WTC11 (cell line): ENCODE data around the gene TSPAN2. TPM values are rescaled to one million over a fixed set of nuclear protein-coding genes. Genes with fewer than 3 reads are reported as not detected.

Source experiments
- ATAC-seq: fragments of 200-7000 bp; cut with Tn5 transposase; 2 replicates; pipeline ENCODE4 v1.10.0; 2021; ENCODE audit warnings: mild to moderate bottlenecking, moderate library complexity
- CTCF ChIA-PET: fragments of 300-600 bp; sonication (Branson Sonifier 250); formaldehyde crosslinking; loops from one replicate; lab custom pipeline; 2021; ENCODE audit warnings: antibody characterized with exemption; lab: Charles Lee
- POLR2A ChIA-PET: fragments of 350-600 bp; sonication (Branson Sonifier 250); formaldehyde crosslinking; loops from one replicate; lab custom pipeline; 2021; ENCODE audit warnings: antibody characterized with exemption; lab: Charles Lee
- DNase-seq: peaks from one replicate; pipeline ENCODE4 v3.0.0; 2021; ENCODE audit warnings: low spot score
- H3K27ac Mint-ChIP-seq: 2 replicates; pipeline ENCODE4 v1.8.0; 2021; ENCODE audit warnings: mixed read lengths
- H3K27me3 Mint-ChIP-seq: 2 replicates; pipeline ENCODE4 v1.8.0; 2021; ENCODE audit warnings: low read depth, mild to moderate bottlenecking, moderate library complexity, mixed read lengths
- H3K36me3 Mint-ChIP-seq: 2 replicates; pipeline ENCODE4 v1.8.0; 2021; ENCODE audit warnings: mixed read lengths
- H3K4me1 Mint-ChIP-seq: 2 replicates; pipeline ENCODE4 v1.8.0; 2022; ENCODE audit warnings: mixed read lengths
- H3K4me3 Mint-ChIP-seq: 2 replicates; pipeline ENCODE4 v1.8.0; 2021; ENCODE audit warnings: mild to moderate bottlenecking, moderate library complexity, mixed read lengths
- H3K9me3 Mint-ChIP-seq: 2 replicates; pipeline ENCODE4 v1.8.0; 2021; ENCODE audit warnings: mixed read lengths
- ARID4B ChIP-seq: sonication (generic); formaldehyde crosslinking; IDR thresholded peaks from 2 replicates; pipeline ENCODE4 v1.8.0; 2023; ENCODE audit warnings: missing genetic modification reagents, mild to moderate bottlenecking, borderline replicate concordance
- CREM ChIP-seq: sonication (generic); formaldehyde crosslinking; IDR thresholded peaks from 2 replicates; pipeline ENCODE4 v1.8.1; 2022; ENCODE audit warnings: mild to moderate bottlenecking, missing genetic modification reagents, moderate library complexity
- CTCF ChIP-seq: fragments of 200-600 bp; IDR thresholded peaks from 2 replicates; pipeline ENCODE4 v1.8.0; 2022; ENCODE audit warnings: antibody characterized with exemption
- EMX1 ChIP-seq: fragments of 250-450 bp; sonication (Bioruptor Pico); IDR thresholded peaks from 2 replicates; pipeline ENCODE4 v1.8.0; 2021; ENCODE audit warnings: mild to moderate bottlenecking
- FOXP4 ChIP-seq: sonication (generic); formaldehyde crosslinking; IDR thresholded peaks from 2 replicates; pipeline ENCODE4 v1.8.0; 2022; ENCODE audit warnings: mild to moderate bottlenecking, missing genetic modification reagents
- GABPB1 ChIP-seq: sonication (generic); formaldehyde crosslinking; IDR thresholded peaks from 2 replicates; pipeline ENCODE4 v1.8.1; 2023; ENCODE audit warnings: mild to moderate bottlenecking, missing genetic modification reagents
- NFATC4 ChIP-seq: fragments of 250-450 bp; sonication (Bioruptor Pico); IDR thresholded peaks from 2 replicates; pipeline ENCODE4 v1.9.0; 2021; ENCODE audit warnings: mild to moderate bottlenecking
- NFE2L1 ChIP-seq: sonication (generic); formaldehyde crosslinking; IDR thresholded peaks from 2 replicates; pipeline ENCODE4 v1.8.1; 2023; ENCODE audit warnings: missing genetic modification reagents
- NFYB ChIP-seq: sonication (generic); formaldehyde crosslinking; conservative IDR thresholded peaks from 2 replicates; pipeline ENCODE4 v1.8.0; 2022; ENCODE audit warnings: low read depth, missing genetic modification reagents
- ZNF232 ChIP-seq: sonication (generic); formaldehyde crosslinking; IDR thresholded peaks from 2 replicates; pipeline ENCODE4 v1.8.0; 2022; ENCODE audit warnings: mild to moderate bottlenecking, missing genetic modification reagents
- total RNA-seq: library from RNA; stranded (reverse); gene quantifications from 3 replicates; pipeline ENCODE4 v1.2.3, GENCODE V29; 2021
- TF ChIP-seq, protein P1 (sequence below): sonication (generic); formaldehyde crosslinking; IDR thresholded peaks from 2 replicates; pipeline ENCODE4 v1.8.0; 2022; ENCODE audit warnings: missing genetic modification reagents
- TF ChIP-seq, protein P2 (sequence below): sonication (generic); formaldehyde crosslinking; IDR thresholded peaks from 2 replicates; pipeline ENCODE4 v1.8.1; 2022; ENCODE audit warnings: low read depth, mild to moderate bottlenecking, moderate library complexity, missing genetic modification reagents, borderline replicate concordance
- TF ChIP-seq, protein P3 (sequence below): sonication (generic); formaldehyde crosslinking; IDR thresholded peaks from 2 replicates; pipeline ENCODE4 v1.8.1; 2023; ENCODE audit warnings: mild to moderate bottlenecking, missing genetic modification reagents, moderate library complexity
- TF ChIP-seq, protein P4 (sequence below): fragments of 250-450 bp; sonication (Bioruptor Pico); IDR thresholded peaks from 2 replicates; pipeline ENCODE4 v1.9.0; 2021; ENCODE audit warnings: mild to moderate bottlenecking, borderline replicate concordance

TSPAN2 gene
- total RNA-seq, 1 experiment from 2014 or later: 12.0 TPM

- TF ChIP-seq FOXP4 (no peak), CREM (no peak)
- TF ChIP-seq, protein P1, sequence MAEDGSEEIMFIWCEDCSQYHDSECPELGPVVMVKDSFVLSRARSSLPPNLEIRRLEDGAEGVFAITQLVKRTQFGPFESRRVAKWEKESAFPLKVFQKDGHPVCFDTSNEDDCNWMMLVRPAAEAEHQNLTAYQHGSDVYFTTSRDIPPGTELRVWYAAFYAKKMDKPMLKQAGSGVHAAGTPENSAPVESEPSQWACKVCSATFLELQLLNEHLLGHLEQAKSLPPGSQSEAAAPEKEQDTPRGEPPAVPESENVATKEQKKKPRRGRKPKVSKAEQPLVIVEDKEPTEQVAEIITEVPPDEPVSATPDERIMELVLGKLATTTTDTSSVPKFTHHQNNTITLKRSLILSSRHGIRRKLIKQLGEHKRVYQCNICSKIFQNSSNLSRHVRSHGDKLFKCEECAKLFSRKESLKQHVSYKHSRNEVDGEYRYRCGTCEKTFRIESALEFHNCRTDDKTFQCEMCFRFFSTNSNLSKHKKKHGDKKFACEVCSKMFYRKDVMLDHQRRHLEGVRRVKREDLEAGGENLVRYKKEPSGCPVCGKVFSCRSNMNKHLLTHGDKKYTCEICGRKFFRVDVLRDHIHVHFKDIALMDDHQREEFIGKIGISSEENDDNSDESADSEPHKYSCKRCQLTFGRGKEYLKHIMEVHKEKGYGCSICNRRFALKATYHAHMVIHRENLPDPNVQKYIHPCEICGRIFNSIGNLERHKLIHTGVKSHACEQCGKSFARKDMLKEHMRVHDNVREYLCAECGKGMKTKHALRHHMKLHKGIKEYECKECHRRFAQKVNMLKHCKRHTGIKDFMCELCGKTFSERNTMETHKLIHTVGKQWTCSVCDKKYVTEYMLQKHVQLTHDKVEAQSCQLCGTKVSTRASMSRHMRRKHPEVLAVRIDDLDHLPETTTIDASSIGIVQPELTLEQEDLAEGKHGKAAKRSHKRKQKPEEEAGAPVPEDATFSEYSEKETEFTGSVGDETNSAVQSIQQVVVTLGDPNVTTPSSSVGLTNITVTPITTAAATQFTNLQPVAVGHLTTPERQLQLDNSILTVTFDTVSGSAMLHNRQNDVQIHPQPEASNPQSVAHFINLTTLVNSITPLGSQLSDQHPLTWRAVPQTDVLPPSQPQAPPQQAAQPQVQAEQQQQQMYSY (CRISPR knock-in tag): no peak
Observed at GRCh38 chr1:115068826-115069585, 20.3 kb downstream of the TSPAN2 start (continued).

GRCh38 chr1:115067161-115067859 lies 22.0 kb downstream of the TSPAN2 start:
- no peaks in the 10 kb centered on the region for H3K27me3 Mint-ChIP-seq
- H3K4me3 Mint-ChIP-seq: no peak overlapping the region
- H3K4me1 Mint-ChIP-seq: 0 out of 2 replicates have a peak, but pooled peaks cover 3% of the 10 kb centered on the region
- no peak for ATAC-seq
- no peaks in the 10 kb centered on the region; the same call in 1 of the 2 replicates for H3K36me3 Mint-ChIP-seq
- H3K9me3 Mint-ChIP-seq: peaks cover 9% of the 10 kb centered on the region; the same call in 1 of the 2 replicates
- POLR2A ChIA-PET: no interaction called here
- no peak overlapping the region for H3K27ac Mint-ChIP-seq
- no peak for DNase-seq
- CTCF ChIA-PET: no interaction called here
- TF ChIP-seq CTCF (no peak), NFYB (CRISPR knock-in tag) (no peak), NFATC4 (no peak), EMX1 (no peak), NFE2L1 (CRISPR knock-in tag) (no peak), GABPB1 (CRISPR knock-in tag) (no peak), ARID4B (CRISPR knock-in tag) (no peak), ZNF232 (CRISPR knock-in tag) (no peak)
- TF ChIP-seq, protein P2, sequence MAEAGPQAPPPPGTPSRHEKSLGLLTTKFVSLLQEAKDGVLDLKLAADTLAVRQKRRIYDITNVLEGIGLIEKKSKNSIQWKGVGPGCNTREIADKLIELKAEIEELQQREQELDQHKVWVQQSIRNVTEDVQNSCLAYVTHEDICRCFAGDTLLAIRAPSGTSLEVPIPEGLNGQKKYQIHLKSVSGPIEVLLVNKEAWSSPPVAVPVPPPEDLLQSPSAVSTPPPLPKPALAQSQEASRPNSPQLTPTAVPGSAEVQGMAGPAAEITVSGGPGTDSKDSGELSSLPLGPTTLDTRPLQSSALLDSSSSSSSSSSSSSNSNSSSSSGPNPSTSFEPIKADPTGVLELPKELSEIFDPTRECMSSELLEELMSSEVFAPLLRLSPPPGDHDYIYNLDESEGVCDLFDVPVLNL (CRISPR knock-in tag): no peak
- TF ChIP-seq, protein P3, sequence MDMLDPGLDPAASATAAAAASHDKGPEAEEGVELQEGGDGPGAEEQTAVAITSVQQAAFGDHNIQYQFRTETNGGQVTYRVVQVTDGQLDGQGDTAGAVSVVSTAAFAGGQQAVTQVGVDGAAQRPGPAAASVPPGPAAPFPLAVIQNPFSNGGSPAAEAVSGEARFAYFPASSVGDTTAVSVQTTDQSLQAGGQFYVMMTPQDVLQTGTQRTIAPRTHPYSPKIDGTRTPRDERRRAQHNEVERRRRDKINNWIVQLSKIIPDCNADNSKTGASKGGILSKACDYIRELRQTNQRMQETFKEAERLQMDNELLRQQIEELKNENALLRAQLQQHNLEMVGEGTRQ (CRISPR knock-in tag): no peak
- TF ChIP-seq, protein P4, sequence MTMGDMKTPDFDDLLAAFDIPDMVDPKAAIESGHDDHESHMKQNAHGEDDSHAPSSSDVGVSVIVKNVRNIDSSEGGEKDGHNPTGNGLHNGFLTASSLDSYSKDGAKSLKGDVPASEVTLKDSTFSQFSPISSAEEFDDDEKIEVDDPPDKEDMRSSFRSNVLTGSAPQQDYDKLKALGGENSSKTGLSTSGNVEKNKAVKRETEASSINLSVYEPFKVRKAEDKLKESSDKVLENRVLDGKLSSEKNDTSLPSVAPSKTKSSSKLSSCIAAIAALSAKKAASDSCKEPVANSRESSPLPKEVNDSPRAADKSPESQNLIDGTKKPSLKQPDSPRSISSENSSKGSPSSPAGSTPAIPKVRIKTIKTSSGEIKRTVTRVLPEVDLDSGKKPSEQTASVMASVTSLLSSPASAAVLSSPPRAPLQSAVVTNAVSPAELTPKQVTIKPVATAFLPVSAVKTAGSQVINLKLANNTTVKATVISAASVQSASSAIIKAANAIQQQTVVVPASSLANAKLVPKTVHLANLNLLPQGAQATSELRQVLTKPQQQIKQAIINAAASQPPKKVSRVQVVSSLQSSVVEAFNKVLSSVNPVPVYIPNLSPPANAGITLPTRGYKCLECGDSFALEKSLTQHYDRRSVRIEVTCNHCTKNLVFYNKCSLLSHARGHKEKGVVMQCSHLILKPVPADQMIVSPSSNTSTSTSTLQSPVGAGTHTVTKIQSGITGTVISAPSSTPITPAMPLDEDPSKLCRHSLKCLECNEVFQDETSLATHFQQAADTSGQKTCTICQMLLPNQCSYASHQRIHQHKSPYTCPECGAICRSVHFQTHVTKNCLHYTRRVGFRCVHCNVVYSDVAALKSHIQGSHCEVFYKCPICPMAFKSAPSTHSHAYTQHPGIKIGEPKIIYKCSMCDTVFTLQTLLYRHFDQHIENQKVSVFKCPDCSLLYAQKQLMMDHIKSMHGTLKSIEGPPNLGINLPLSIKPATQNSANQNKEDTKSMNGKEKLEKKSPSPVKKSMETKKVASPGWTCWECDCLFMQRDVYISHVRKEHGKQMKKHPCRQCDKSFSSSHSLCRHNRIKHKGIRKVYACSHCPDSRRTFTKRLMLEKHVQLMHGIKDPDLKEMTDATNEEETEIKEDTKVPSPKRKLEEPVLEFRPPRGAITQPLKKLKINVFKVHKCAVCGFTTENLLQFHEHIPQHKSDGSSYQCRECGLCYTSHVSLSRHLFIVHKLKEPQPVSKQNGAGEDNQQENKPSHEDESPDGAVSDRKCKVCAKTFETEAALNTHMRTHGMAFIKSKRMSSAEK (CRISPR knock-in tag): no peak
